Peyer's patch (tissue), 4 donors: ENCODE results near the gene DOCK6. TPM values are rescaled to one million over a fixed set of nuclear protein-coding genes. Genes with fewer than 3 reads are reported as not detected.

Experiments
- DNase-seq, 3 donors: peaks; one replicate each; pipeline ENCODE4 v3.0.0-alpha.2; 2017 to 2019
- H3K27ac ChIP-seq, 4 donors: fragments of 200-600 bp; sonication (generic); one replicate each; pipeline ENCODE4 v1.5.1; 2016 to 2019
- H3K27me3 ChIP-seq, 2 donors: fragments of 200-600 bp; sonication (generic); one replicate each; pipeline ENCODE4 v1.5.1; 2019
- H3K36me3 ChIP-seq, 3 donors: fragments of 200-600 bp; sonication (generic); one replicate each; pipeline ENCODE4 v1.5.1; 2016 to 2019
- H3K4me1 ChIP-seq, 4 donors: fragments of 200-600 bp; sonication (generic); one replicate each; pipeline ENCODE4 v1.5.1; 2016 to 2019
- H3K4me3 ChIP-seq, 4 donors: fragments of 200-600 bp; sonication (generic); 1 replicate in 3 of 4; 2 replicates in 1 of 4; pipeline ENCODE4 v1.5.1; 2016 to 2019; ENCODE audit warnings: mild to moderate bottlenecking in 1 of 4
- H3K9me3 ChIP-seq, 4 donors: fragments of 200-600 bp; sonication (generic); one replicate each; pipeline ENCODE4 v1.5.1; 2016 to 2019; ENCODE audit warnings: mild to moderate bottlenecking in 1 of 4
- POLR2A ChIP-seq, 2 donors: fragments of 450-650 bp; IDR thresholded peaks; one replicate each; pipeline ENCODE4 v1.5.1; 2017; ENCODE audit warnings: antibody characterized with exemption in 2 of 2, mild to moderate bottlenecking in 2 of 2, moderate library complexity in 2 of 2
- total RNA-seq, 4 donors: library from RNA; depleted of rRNA; stranded (reverse); fragments of >200 nt; gene quantifications; one replicate each; pipeline ENCODE4 v1.1.0, GENCODE V29; 2016
- TF ChIP-seq, protein P1 (sequence below), 6 experiments: fragments of 450-650 bp in 4 of 6; fragments of 200-600 bp in 2 of 6; sonication (generic) in 1 of 6; IDR thresholded peaks; one replicate each; pipeline ENCODE4 v1.5.1; 2017 to 2019; ENCODE audit warnings: antibody characterized with exemption in 6 of 6, mild to moderate bottlenecking in 3 of 6, moderate library complexity in 1 of 6

DOCK6 gene
- total RNA-seq, 4 donors from 2014 or later, result 66.4 to 194 (median 157) TPM

GRCh38 chr19:11173516-11174155 lies 88.7 kb downstream of the DOCK6 start:
- no peaks in the 10 kb centered on the region for H3K9me3 ChIP-seq
- H3K4me1 ChIP-seq, result no peaks in the 10 kb centered on the region
- no peak for DNase-seq
- no peak overlapping the region for H3K27ac ChIP-seq
- H3K36me3 ChIP-seq, result peaks cover 0 to 85% (median 0%) of the 10 kb centered on the region in 3 donors
- no peaks in the 10 kb centered on the region for H3K27me3 ChIP-seq
- TF ChIP-seq POLR2A (IDR thresholded peaks at IDR 0.05), result no peak
- TF ChIP-seq, protein P1, sequence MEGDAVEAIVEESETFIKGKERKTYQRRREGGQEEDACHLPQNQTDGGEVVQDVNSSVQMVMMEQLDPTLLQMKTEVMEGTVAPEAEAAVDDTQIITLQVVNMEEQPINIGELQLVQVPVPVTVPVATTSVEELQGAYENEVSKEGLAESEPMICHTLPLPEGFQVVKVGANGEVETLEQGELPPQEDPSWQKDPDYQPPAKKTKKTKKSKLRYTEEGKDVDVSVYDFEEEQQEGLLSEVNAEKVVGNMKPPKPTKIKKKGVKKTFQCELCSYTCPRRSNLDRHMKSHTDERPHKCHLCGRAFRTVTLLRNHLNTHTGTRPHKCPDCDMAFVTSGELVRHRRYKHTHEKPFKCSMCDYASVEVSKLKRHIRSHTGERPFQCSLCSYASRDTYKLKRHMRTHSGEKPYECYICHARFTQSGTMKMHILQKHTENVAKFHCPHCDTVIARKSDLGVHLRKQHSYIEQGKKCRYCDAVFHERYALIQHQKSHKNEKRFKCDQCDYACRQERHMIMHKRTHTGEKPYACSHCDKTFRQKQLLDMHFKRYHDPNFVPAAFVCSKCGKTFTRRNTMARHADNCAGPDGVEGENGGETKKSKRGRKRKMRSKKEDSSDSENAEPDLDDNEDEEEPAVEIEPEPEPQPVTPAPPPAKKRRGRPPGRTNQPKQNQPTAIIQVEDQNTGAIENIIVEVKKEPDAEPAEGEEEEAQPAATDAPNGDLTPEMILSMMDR (IDR thresholded peaks at IDR 0.05), result no peak
- no peak overlapping the region for H3K4me3 ChIP-seq

DNA sequence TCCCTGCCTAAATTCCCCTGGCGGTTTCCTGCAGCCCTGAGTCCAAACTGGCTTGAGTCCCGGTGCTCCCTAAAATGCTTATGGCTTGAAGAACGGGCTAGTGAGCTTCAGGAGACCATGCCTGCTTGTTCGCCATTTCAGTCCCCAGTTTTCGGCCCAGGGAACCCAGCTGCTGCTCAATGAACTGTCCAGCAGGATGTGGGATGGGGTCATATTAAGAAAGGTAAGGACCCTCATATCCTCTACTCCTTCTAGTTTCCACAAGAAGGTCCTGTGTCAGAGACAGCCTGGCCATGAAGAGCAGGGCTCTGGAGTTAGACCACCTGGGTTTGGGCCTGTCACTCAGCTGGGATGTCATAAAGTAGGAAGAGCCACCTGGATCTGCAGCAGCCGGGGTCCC lies 89.7 kb downstream of the DOCK6 start:
- Histone ChIP-seq H3K36me3 (peaks cover 0 to 80% (median 0%) of the 10 kb centered on the region in 3 donors), H3K27ac (no peak overlapping the region), H3K4me1 (no peaks in the 10 kb centered on the region), H3K27me3 (no peaks in the 10 kb centered on the region), H3K9me3 (no peaks in the 10 kb centered on the region), H3K4me3 (no peak overlapping the region)
- TF ChIP-seq POLR2A (IDR thresholded peaks at IDR 0.05), result no peak
- TF ChIP-seq, protein P1 (IDR thresholded peaks at IDR 0.05), result no peak
- no peak for DNase-seq

DNA sequence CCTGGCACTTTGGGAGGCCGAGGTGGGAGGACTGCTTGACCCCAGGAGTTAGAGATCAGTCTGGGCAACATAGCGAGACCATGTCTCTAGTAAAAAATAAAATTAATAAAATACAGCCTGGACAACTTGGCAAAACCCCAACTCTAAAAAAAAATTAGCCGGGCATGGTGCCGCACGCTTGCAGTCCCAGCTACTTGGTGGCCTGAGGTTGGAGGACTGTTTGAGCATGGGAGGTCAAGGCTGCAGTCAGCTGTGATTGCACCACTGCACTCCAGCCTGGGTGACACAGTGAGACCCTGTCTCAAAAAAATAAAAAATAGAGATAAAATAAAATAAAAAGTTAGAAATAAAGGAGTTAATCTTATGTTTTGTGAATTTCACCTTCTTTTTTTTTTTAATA lies 91.2 kb downstream of the DOCK6 start:
- H3K27ac ChIP-seq, result no peak overlapping the region
- no peaks in the 10 kb centered on the region for H3K4me1 ChIP-seq

DNA sequence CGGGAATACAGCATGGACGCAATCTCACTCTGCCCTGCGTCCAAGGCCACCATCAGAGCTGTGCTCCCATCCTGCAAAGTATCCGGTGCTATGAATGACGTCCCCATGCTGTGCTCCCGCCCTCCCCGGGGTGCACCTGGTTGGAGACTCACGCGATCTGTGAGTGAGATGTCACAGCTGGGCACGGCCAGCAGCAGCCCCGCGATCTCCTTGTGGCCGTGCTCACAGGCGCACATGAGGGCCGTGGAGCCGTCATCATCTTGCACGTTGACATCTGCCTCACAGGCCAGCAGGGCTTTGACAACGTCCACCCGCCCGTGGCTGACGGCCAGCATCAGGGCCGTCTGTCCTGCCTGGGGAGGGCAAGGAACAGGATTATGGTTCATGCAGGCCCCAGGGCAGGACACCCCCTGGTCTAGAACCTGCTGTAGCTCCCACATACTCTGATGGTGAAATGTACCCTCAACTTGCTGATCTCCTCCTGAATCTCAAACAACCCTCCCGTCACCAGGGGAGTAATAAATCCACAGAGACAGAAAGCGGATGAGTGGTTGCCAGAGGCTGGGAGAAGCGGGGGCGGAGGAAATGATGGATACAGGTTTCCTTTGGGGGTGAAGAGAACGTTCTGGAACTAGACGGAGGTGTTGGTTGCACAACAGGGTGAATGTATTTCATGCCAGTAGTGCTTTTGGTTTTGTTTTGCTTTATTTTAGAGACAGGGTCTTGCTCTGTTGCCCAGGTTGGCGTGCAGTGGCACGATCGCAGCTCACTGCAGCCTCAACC lies 92.2 kb downstream of the DOCK6 start:
- Histone ChIP-seq H3K27me3 (no peaks in the 10 kb centered on the region), H3K27ac (peak overlapping the region in 2 of 4 donors; percentile 30 to 33), H3K4me3 (no peak overlapping the region), H3K36me3 (peaks cover 0 to 59% (median 0%) of the 10 kb centered on the region in 3 donors), H3K4me1 (no peaks in the 10 kb centered on the region), H3K9me3 (no peaks in the 10 kb centered on the region)
- no peak for DNase-seq
- TF ChIP-seq, protein P1 (IDR thresholded peaks at IDR 0.05), result no peak
- TF ChIP-seq POLR2A (IDR thresholded peaks at IDR 0.05), result no peak

More for the DNA sequence above, 91.2 kb downstream of the DOCK6 start:
- TF ChIP-seq, protein P1 (IDR thresholded peaks at IDR 0.05), result no peak
- no peak for TF ChIP-seq POLR2A (IDR thresholded peaks at IDR 0.05)
- Histone ChIP-seq H3K9me3 (no peaks in the 10 kb centered on the region), H3K36me3 (peaks cover 0 to 68% (median 0%) of the 10 kb centered on the region in 3 donors), H3K27me3 (no peaks in the 10 kb centered on the region), H3K4me3 (no peak overlapping the region)
- no peak for DNase-seq

DNA sequence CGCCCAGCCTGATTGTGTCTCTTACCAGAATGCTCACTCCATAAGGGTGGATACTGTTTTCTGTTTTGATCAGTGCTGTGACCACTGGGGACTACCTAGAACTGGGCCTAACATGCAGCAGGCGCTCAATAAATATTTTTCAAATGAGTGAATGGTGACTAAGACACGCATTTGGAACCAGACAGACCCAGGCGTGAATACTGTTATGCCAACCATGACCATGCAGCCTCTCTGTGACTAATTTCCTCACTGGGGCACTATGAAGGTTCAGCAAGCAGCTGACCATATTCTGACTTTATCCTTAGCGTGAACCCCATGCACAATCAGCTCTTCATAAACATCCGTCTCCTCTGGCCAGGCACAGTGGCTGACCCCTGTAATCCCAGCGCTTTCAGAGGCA lies 93.8 kb downstream of the DOCK6 start:
- H3K4me1 ChIP-seq, result peaks cover 0 to 9% (median 0%) of the 10 kb centered on the region in 4 donors
- peak overlapping the region in 1 of 4 donors; percentile 35 for H3K27ac ChIP-seq
- no peaks in the 10 kb centered on the region for H3K9me3 ChIP-seq
- no peak overlapping the region for H3K4me3 ChIP-seq
- H3K27me3 ChIP-seq, result no peaks in the 10 kb centered on the region
- H3K36me3 ChIP-seq, result peaks cover 0 to 46% (median 0%) of the 10 kb centered on the region in 3 donors
- no peak for TF ChIP-seq POLR2A (IDR thresholded peaks at IDR 0.05)
- TF ChIP-seq, protein P1 (IDR thresholded peaks at IDR 0.05), result no peak
- DNase-seq, result no peak
